Endothelial cell of umbilical vein (primary cell): ENCODE results near the gene GIGYF2. TPM values are rescaled to one million over a fixed set of nuclear protein-coding genes. Genes with fewer than 3 reads are reported as not detected.
"Not testable (repeated sequence)": the region's sequence is repeated elsewhere in the genome, so short reads cannot be mapped to it uniquely, and the experiment has no call there.

ENCODE experiments used
- BruUV-seq: library from RNA; stranded (reverse); fragments of 400-500 nt; replicated peaks from 2 replicates; lab custom pipeline; 2021; lab: Mats Ljungman, UMichigan
- CTCF ChIA-PET: fragments of 300-600, 350-600 bp; sonication (Branson Sonifier 250); formaldehyde crosslinking; loops from one replicate; lab custom pipeline; 2021; ENCODE audit warnings: antibody characterized with exemption, inconsistent platforms; lab: Charles Lee
- POLR2A ChIA-PET: fragments of 300-600, 350-600 bp; sonication (Branson Sonifier 250); formaldehyde crosslinking; loops from one replicate; lab custom pipeline; 2021; ENCODE audit warnings: antibody characterized with exemption, inconsistent platforms; lab: Charles Lee
- DNase-seq: peaks from one replicate; pipeline ENCODE4 v3.0.0-alpha.2; 2011; ENCODE audit warnings: low read depth, low spot score
- FAIRE-seq: peaks from 2 replicates; lab custom pipeline; 2011; peaks lifted over from hg19 to GRCh38; lab: Jason Lieb, UNC
- H2AFZ ChIP-seq: 2 replicates; pipeline ENCODE4 v1.6.0; 2012; ENCODE audit warnings: low read depth, low read length, control low read depth, inconsistent platforms
- H3K27ac ChIP-seq: 2 replicates; pipeline ENCODE4 v1.5.1; 2011; ENCODE audit warnings: low read depth, mild to moderate bottlenecking, control low read depth, low read length, moderate library complexity; ENCODE audit not compliant: insufficient read depth
- H3K27me3 ChIP-seq, 2 experiments: 2 replicates each; pipeline versions ENCODE4 v1.6.0 to v1.6.1; 2011; ENCODE audit warnings: low read length in 2 of 2, mixed read lengths in 1 of 2; ENCODE audit not compliant: control insufficient read depth in 2 of 2, insufficient read depth in 2 of 2
- H3K36me3 ChIP-seq, 2 experiments: 2 replicates in 1 of 2; 3 replicates in 1 of 2; pipeline ENCODE4 v1.5.1; 2011; ENCODE audit warnings: low read length in 2 of 2, mild to moderate bottlenecking in 1 of 2, moderate library complexity in 1 of 2; ENCODE audit not compliant: control insufficient read depth in 2 of 2, insufficient read depth in 2 of 2; ENCODE audit errors: extremely low read depth in 1 of 2
- H3K4me1 ChIP-seq: 3 replicates; pipeline ENCODE4 v1.5.1; 2011; ENCODE audit warnings: mild to moderate bottlenecking, low read length; ENCODE audit not compliant: control insufficient read depth, insufficient read depth; ENCODE audit errors: extremely low read depth
- H3K4me2 ChIP-seq: 2 replicates; pipeline ENCODE4 v1.6.1; 2011; ENCODE audit warnings: low read length, control low read depth, mixed read lengths; ENCODE audit not compliant: insufficient read depth
- H3K4me3 ChIP-seq, 3 experiments: fragments of 200-600 bp in 1 of 3; sonication (generic), shearing (Covaris generic) in 1 of 3; replicated peaks in 1 of 3; 2 replicates each; pipeline ENCODE4 v1.5.1; 2011 to 2016; ENCODE audit warnings: control low read depth in 3 of 3, low read length in 3 of 3, mild to moderate bottlenecking in 2 of 3, inconsistent platforms in 1 of 3, low read depth in 1 of 3, moderate library complexity in 1 of 3; ENCODE audit not compliant: insufficient read depth in 1 of 3
- H3K79me2 ChIP-seq: 2 replicates; pipeline ENCODE4 v1.6.0; 2012; ENCODE audit warnings: low read length, inconsistent platforms; ENCODE audit not compliant: control insufficient read depth, insufficient read depth
- H3K9ac ChIP-seq: replicated peaks from 2 replicates; pipeline ENCODE3; 2011; ENCODE audit warnings: low read length, control low read depth; ENCODE audit not compliant: insufficient read depth; ENCODE audit errors: extremely low read depth
- H3K9me1 ChIP-seq: replicated peaks from 3 replicates; pipeline ENCODE4 v1.6.0; 2011; ENCODE audit warnings: mild to moderate bottlenecking, low read length; ENCODE audit not compliant: control insufficient read depth, insufficient read depth; ENCODE audit errors: extremely low read depth
- H3K9me3 ChIP-seq: replicated peaks from 2 replicates; pipeline ENCODE4 v1.5.1; 2012; ENCODE audit warnings: low read length, inconsistent platforms; ENCODE audit not compliant: control insufficient read depth, insufficient read depth
- H4K20me1 ChIP-seq: replicated peaks from 2 replicates; pipeline ENCODE3; 2011; ENCODE audit warnings: mild to moderate bottlenecking, low read length; ENCODE audit not compliant: control insufficient read depth, insufficient read depth; ENCODE audit errors: extremely low read depth
- JUN ChIP-seq: IDR thresholded peaks from 2 replicates; pipeline ENCODE4 v1.6.1; 2011; ENCODE audit warnings: borderline replicate concordance, low read depth; ENCODE audit not compliant: insufficient read length, insufficient read depth
- MYC ChIP-seq: IDR thresholded peaks from one replicate; pipeline ENCODE4 v1.6.1; 2011; ENCODE audit warnings: mild to moderate bottlenecking, low read depth, low read length
- POLR2A ChIP-seq: IDR thresholded peaks from 2 replicates; pipeline ENCODE4 v1.6.1; 2012; ENCODE audit warnings: low read depth, mild to moderate bottlenecking, control low read depth, low read length
- POLR2AphosphoS5 ChIP-seq: IDR thresholded peaks from 2 replicates; pipeline ENCODE4 v1.6.1; 2012; ENCODE audit warnings: low read depth, mild to moderate bottlenecking, control low read depth, low read length, moderate library complexity; ENCODE audit not compliant: insufficient read depth
- dilution Hi-C: fragments of 300-500 bp; cut with MboI; formaldehyde crosslinking; loops from one replicate; pipeline ENCODE4 v1.15.0; 2019; ENCODE audit warnings: low sequenced_read_pairs; ENCODE audit not compliant: extremely low pct_ligation_motif_present
- intact Hi-C: fragments of 100-400 bp; cut with micrococcal nuclease; formaldehyde crosslinking; loops from one replicate; pipeline ENCODE4 v1.10.0; 2022
- polyA plus RNA-seq, 4 experiments: library from polyadenylated mRNA; depleted of rRNA in 3 of 4; stranded (reverse) in 3 of 4; unstranded in 1 of 4; fragments of >200 nt; gene quantifications; 2 replicates each; pipeline versions ENCODE4 v1.2.1 to v1.2.3, GENCODE V29; 2011 to 2012; ENCODE audit warnings: missing spikeins in 1 of 4
- total RNA-seq: library from RNA; stranded (reverse); gene quantifications from 2 replicates; pipeline ENCODE4 v1.2.3, GENCODE V29; 2021

The GIGYF2 gene
- total and polyA plus RNA-seq, 2 donors (not counting 3 experiments of a cell fraction or from before 2014, with no cell fraction given): 22.9 to 56.4 TPM

DNA sequence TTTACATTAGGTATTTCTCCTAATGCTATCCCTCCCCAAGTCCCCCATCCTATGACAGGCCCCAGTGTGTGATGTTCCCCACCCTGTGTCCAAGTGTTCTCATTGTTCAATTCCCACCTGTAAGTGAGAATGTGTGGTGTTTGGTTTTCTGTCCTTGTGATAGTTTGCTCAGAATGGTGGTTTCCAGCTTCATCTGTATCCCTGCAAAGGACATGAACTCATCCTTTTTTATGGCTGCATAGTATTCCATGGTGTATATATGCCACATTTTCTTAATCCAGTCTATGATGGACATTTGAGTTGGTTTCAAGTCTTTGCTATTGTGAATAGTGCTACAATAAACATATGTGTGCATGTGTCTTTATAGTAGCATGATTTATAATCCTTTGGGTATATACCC lies 22.9 kb downstream of the GIGYF2 start:
- CTCF ChIA-PET, H2AFZ ChIP-seq, intact Hi-C loops, H3K4me2 ChIP-seq, H3K36me3 ChIP-seq, FAIRE-seq, H4K20me1 ChIP-seq, H3K27ac ChIP-seq, POLR2A ChIA-PET, DNase-seq, H3K4me3 ChIP-seq, H3K4me1 ChIP-seq, H3K9me1 ChIP-seq, BruUV-seq, dilution Hi-C loops, H3K9ac ChIP-seq, H3K9me3 ChIP-seq, H3K27me3 ChIP-seq: not testable (repeated sequence)
- H3K79me2 ChIP-seq: peaks cover 77% of the 10 kb centered on the region

GRCh38 chr2:232721261-232721660 lies 24.1 kb downstream of the GIGYF2 start:
- no peaks in the 10 kb centered on the region for H3K4me1 ChIP-seq
- no peak overlapping the region for H3K27ac ChIP-seq
- no peak overlapping the region for H3K4me2 ChIP-seq
- no peak overlapping the region for H3K9ac ChIP-seq
- ChIA-PET POLR2A (no interaction called here), CTCF (no interaction called here)
- peaks cover 74% of the 10 kb centered on the region for H3K79me2 ChIP-seq
- FAIRE-seq: no peak
- no peak overlapping the region for H3K4me3 ChIP-seq
- BruUV-seq: no TSS peak
- no peaks in the 10 kb centered on the region for H3K9me1 ChIP-seq
- no peak for DNase-seq
- dilution Hi-C loops: no loop called here
- no peak overlapping the region for H2AFZ ChIP-seq
- TF ChIP-seq POLR2A (no peak), JUN (no peak), MYC (no peak), POLR2AphosphoS5 (no peak)
- intact Hi-C loops: no loop called here
- no peaks in the 10 kb centered on the region for H3K27me3 ChIP-seq
- H3K36me3 ChIP-seq: peaks cover 0 to 6% of the 10 kb centered on the region in 2 experiments
- no peaks in the 10 kb centered on the region for H4K20me1 ChIP-seq
- no peaks in the 10 kb centered on the region for H3K9me3 ChIP-seq
